WTC11 (cell line): ENCODE data around the gene TMEM165. TPM values are rescaled to one million over a fixed set of nuclear protein-coding genes. Genes with fewer than 3 reads are reported as not detected.
A peak's percentile ranks its signal among the peaks of the same experiment; 100 is the strongest.

Experiments used
- ATAC-seq: fragments of 200-7000 bp; cut with Tn5 transposase; 2 replicates; pipeline ENCODE4 v1.10.0; 2021; ENCODE audit warnings: mild to moderate bottlenecking, moderate library complexity
- CTCF ChIA-PET: fragments of 300-600 bp; sonication (Branson Sonifier 250); formaldehyde crosslinking; loops from one replicate; lab custom pipeline; 2021; ENCODE audit warnings: antibody characterized with exemption; lab: Charles Lee
- POLR2A ChIA-PET: fragments of 350-600 bp; sonication (Branson Sonifier 250); formaldehyde crosslinking; loops from one replicate; lab custom pipeline; 2021; ENCODE audit warnings: antibody characterized with exemption; lab: Charles Lee
- DNase-seq: peaks from one replicate; pipeline ENCODE4 v3.0.0; 2021; ENCODE audit warnings: low spot score
- H3K27ac Mint-ChIP-seq: 2 replicates; pipeline ENCODE4 v1.8.0; 2021; ENCODE audit warnings: mixed read lengths
- H3K27me3 Mint-ChIP-seq: 2 replicates; pipeline ENCODE4 v1.8.0; 2021; ENCODE audit warnings: low read depth, mild to moderate bottlenecking, moderate library complexity, mixed read lengths
- H3K36me3 Mint-ChIP-seq: 2 replicates; pipeline ENCODE4 v1.8.0; 2021; ENCODE audit warnings: mixed read lengths
- H3K4me1 Mint-ChIP-seq: 2 replicates; pipeline ENCODE4 v1.8.0; 2022; ENCODE audit warnings: mixed read lengths
- H3K4me3 Mint-ChIP-seq: 2 replicates; pipeline ENCODE4 v1.8.0; 2021; ENCODE audit warnings: mild to moderate bottlenecking, moderate library complexity, mixed read lengths
- H3K9me3 Mint-ChIP-seq: 2 replicates; pipeline ENCODE4 v1.8.0; 2021; ENCODE audit warnings: mixed read lengths
- CBFB ChIP-seq: sonication (generic); formaldehyde crosslinking; IDR thresholded peaks from 2 replicates; pipeline ENCODE4 v1.8.1; 2022; ENCODE audit warnings: mild to moderate bottlenecking, low read depth, missing genetic modification reagents
- CREM ChIP-seq: sonication (generic); formaldehyde crosslinking; IDR thresholded peaks from 2 replicates; pipeline ENCODE4 v1.8.1; 2022; ENCODE audit warnings: mild to moderate bottlenecking, missing genetic modification reagents, moderate library complexity
- ELF4 ChIP-seq: sonication (generic); formaldehyde crosslinking; IDR thresholded peaks from 2 replicates; pipeline ENCODE4 v1.8.1; 2022; ENCODE audit warnings: low read depth, mild to moderate bottlenecking, moderate library complexity, missing genetic modification reagents
- ERG ChIP-seq: fragments of 250-450 bp; sonication (Bioruptor Pico); IDR thresholded peaks from 2 replicates; pipeline ENCODE4 v1.8.0; 2021; ENCODE audit warnings: mild to moderate bottlenecking
- ETV6 ChIP-seq: sonication (generic); formaldehyde crosslinking; IDR thresholded peaks from 2 replicates; pipeline ENCODE4 v1.8.1; 2022; ENCODE audit warnings: mild to moderate bottlenecking, missing genetic modification reagents
- FOXJ3 ChIP-seq: sonication (generic); formaldehyde crosslinking; IDR thresholded peaks from 2 replicates; pipeline ENCODE4 v1.9.0; 2021; ENCODE audit warnings: missing genetic modification reagents, mild to moderate bottlenecking, borderline replicate concordance
- GABPB1 ChIP-seq: sonication (generic); formaldehyde crosslinking; IDR thresholded peaks from 2 replicates; pipeline ENCODE4 v1.8.1; 2023; ENCODE audit warnings: mild to moderate bottlenecking, missing genetic modification reagents
- GRHL2 ChIP-seq: fragments of 250-450 bp; sonication (Bioruptor Pico); IDR thresholded peaks from 2 replicates; pipeline ENCODE4 v1.8.0; 2022; ENCODE audit warnings: mild to moderate bottlenecking, moderate library complexity; ENCODE audit not compliant: insufficient replicate concordance, severe bottlenecking
- MXD4 ChIP-seq: fragments of 250-450 bp; sonication (Bioruptor Pico); IDR thresholded peaks from 2 replicates; pipeline ENCODE4 v1.8.0; 2021; ENCODE audit warnings: mild to moderate bottlenecking, moderate library complexity, borderline replicate concordance
- MYBL2 ChIP-seq: sonication (generic); formaldehyde crosslinking; IDR thresholded peaks from 2 replicates; pipeline ENCODE4 v1.8.1; 2023; ENCODE audit warnings: mild to moderate bottlenecking, moderate library complexity, missing genetic modification reagents
- NFATC4 ChIP-seq: fragments of 250-450 bp; sonication (Bioruptor Pico); IDR thresholded peaks from 2 replicates; pipeline ENCODE4 v1.9.0; 2021; ENCODE audit warnings: mild to moderate bottlenecking
- PRRX2 ChIP-seq: fragments of 250-450 bp; sonication (Bioruptor Pico); IDR thresholded peaks from 2 replicates; pipeline ENCODE4 v1.8.0; 2021; ENCODE audit warnings: mild to moderate bottlenecking
- SMAD3 ChIP-seq: sonication (generic); formaldehyde crosslinking; IDR thresholded peaks from 2 replicates; pipeline ENCODE4 v1.8.0; 2022; ENCODE audit warnings: missing genetic modification reagents, mild to moderate bottlenecking, borderline replicate concordance
- ZNF121 ChIP-seq: sonication (generic); formaldehyde crosslinking; IDR thresholded peaks from 2 replicates; pipeline ENCODE4 v1.8.0; 2023; ENCODE audit warnings: missing genetic modification reagents
- ZNF232 ChIP-seq: sonication (generic); formaldehyde crosslinking; IDR thresholded peaks from 2 replicates; pipeline ENCODE4 v1.8.0; 2022; ENCODE audit warnings: mild to moderate bottlenecking, missing genetic modification reagents
- ZNF263 ChIP-seq: sonication (generic); formaldehyde crosslinking; IDR thresholded peaks from 2 replicates; pipeline ENCODE4 v1.8.1; 2022; ENCODE audit warnings: low read depth, mild to moderate bottlenecking, moderate library complexity, missing genetic modification reagents
- ZNF671 ChIP-seq: fragments of 250-450 bp; sonication (Bioruptor Pico); IDR thresholded peaks from 2 replicates; pipeline ENCODE4 v1.8.0; 2021; ENCODE audit warnings: mild to moderate bottlenecking
- total RNA-seq: library from RNA; stranded (reverse); gene quantifications from 3 replicates; pipeline ENCODE4 v1.2.3, GENCODE V29; 2021
- TF ChIP-seq, protein P1 (sequence below): sonication (generic); formaldehyde crosslinking; IDR thresholded peaks from 2 replicates; pipeline ENCODE4 v1.8.1; 2022; ENCODE audit warnings: low read depth, mild to moderate bottlenecking, moderate library complexity, missing genetic modification reagents, borderline replicate concordance
- TF ChIP-seq, protein P2 (sequence below): fragments of 250-450 bp; sonication (Bioruptor Pico); IDR thresholded peaks from 2 replicates; pipeline ENCODE4 v1.9.0; 2021; ENCODE audit warnings: moderate library complexity, mild to moderate bottlenecking, inconsistent platforms, borderline replicate concordance
- TF ChIP-seq, protein P3 (sequence below): sonication (generic); formaldehyde crosslinking; IDR thresholded peaks from 2 replicates; pipeline ENCODE4 v1.8.0; 2022; ENCODE audit warnings: mild to moderate bottlenecking, missing genetic modification reagents

The TMEM165 gene
- total RNA-seq, 1 experiment from 2014 or later, result 88.6 TPM

GRCh38 chr4:55345980-55346850, 49.5 kb upstream of the TMEM165 start, which contains the start of gene SRD5A3 (continued):
- peak; percentile 5; the same call in 1 of the 2 replicates for TF ChIP-seq ERG
- peak; percentile 66; the same call in 1 of the 2 replicates for TF ChIP-seq CREM (CRISPR knock-in tag)
- TF ChIP-seq ZNF232, result no peak; the same call in 1 of the 2 replicates
- no peak for TF ChIP-seq PRRX2 (CRISPR knock-in tag)
- no peak for TF ChIP-seq MXD4

- Mint-ChIP-seq H3K4me1 (peaks cover 25% of the 10 kb centered on the region), H3K9me3 (0 out of 2 replicates have a peak, but pooled peaks cover 3% of the 10 kb centered on the region), H3K27me3 (no peaks in the 10 kb centered on the region), H3K27ac (0 out of 2 replicates have a peak overlapping the region, but pooled peaks have one; percentile 53), H3K4me3 (peak overlapping the region; percentile 79), H3K36me3 (peaks cover 4% of the 10 kb centered on the region)
- POLR2A ChIA-PET, result no interaction called here
- ATAC-seq (peak; percentile 15), DNase-seq (no peak)
- 0 out of 2 replicates have a peak, but pooled peaks have one; percentile 11 for TF ChIP-seq ELF4 (CRISPR knock-in tag)
- TF ChIP-seq ETV6 (CRISPR knock-in tag), result no peak; the same call in 1 of the 2 replicates
- CTCF ChIA-PET, result interaction anchor here (0.5 to 3.4 kb wide), 6 partner anchors 16 to 376 kb away, joined by 3 to 25 read pairs (median 6); no protein-coding TSS in a partner anchor
Measured at GRCh38 chr4:55346851-55347255, 48.9 kb upstream of the TMEM165 start.

- CTCF ChIA-PET, result interaction anchor here (0.5 to 3.4 kb wide), 6 partner anchors 15 to 377 kb away, joined by 3 to 25 read pairs (median 6); no protein-coding TSS in a partner anchor
- ATAC-seq, result no peak
- H3K36me3 Mint-ChIP-seq, result peaks cover 12% of the 10 kb centered on the region
- H3K27ac Mint-ChIP-seq, result no peak overlapping the region
- no peaks in the 10 kb centered on the region for H3K27me3 Mint-ChIP-seq
- peaks cover 5% of the 10 kb centered on the region for H3K9me3 Mint-ChIP-seq
- peaks cover 25% of the 10 kb centered on the region for H3K4me1 Mint-ChIP-seq
- H3K4me3 Mint-ChIP-seq, result peak overlapping the region; percentile 79
- DNase-seq, result no peak
- POLR2A ChIA-PET, result no interaction called here
- TF ChIP-seq SMAD3 (CRISPR knock-in tag) (no peak), ETV6 (CRISPR knock-in tag) (no peak), ZNF671 (CRISPR knock-in tag) (no peak), CREM (CRISPR knock-in tag) (no peak), GABPB1 (CRISPR knock-in tag) (0 out of 2 replicates have a peak, but pooled peaks have one; percentile 45), ZNF263 (CRISPR knock-in tag) (no peak)
- TF ChIP-seq, protein P1, sequence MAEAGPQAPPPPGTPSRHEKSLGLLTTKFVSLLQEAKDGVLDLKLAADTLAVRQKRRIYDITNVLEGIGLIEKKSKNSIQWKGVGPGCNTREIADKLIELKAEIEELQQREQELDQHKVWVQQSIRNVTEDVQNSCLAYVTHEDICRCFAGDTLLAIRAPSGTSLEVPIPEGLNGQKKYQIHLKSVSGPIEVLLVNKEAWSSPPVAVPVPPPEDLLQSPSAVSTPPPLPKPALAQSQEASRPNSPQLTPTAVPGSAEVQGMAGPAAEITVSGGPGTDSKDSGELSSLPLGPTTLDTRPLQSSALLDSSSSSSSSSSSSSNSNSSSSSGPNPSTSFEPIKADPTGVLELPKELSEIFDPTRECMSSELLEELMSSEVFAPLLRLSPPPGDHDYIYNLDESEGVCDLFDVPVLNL, result no peak
- TF ChIP-seq, protein P2, sequence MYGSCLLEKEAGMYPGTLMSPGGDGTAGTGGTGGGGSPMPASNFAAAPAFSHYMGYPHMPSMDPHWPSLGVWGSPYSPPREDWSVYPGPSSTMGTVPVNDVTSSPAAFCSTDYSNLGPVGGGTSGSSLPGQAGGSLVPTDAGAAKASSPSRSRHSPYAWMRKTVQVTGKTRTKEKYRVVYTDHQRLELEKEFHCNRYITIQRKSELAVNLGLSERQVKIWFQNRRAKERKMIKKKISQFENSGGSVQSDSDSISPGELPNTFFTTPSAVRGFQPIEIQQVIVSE (CRISPR knock-in tag), result no peak
Measured at GRCh38 chr4:55347610-55348228, 48.0 kb upstream of the TMEM165 start.

GRCh38 chr4:55348466-55348865, 47.3 kb upstream of the TMEM165 start:
- Mint-ChIP-seq H3K4me1 (peaks cover 25% of the 10 kb centered on the region), H3K4me3 (no peak overlapping the region), H3K27me3 (no peaks in the 10 kb centered on the region), H3K9me3 (peaks cover 11% of the 10 kb centered on the region), H3K36me3 (peaks cover 19% of the 10 kb centered on the region), H3K27ac (no peak overlapping the region)
- DNase-seq, result no peak
- ChIA-PET CTCF (interaction anchor here (1.4 kb wide), 1 partner anchor 13 kb away, joined by 3 read pairs; no protein-coding TSS in a partner anchor), POLR2A (no interaction called here)
- no peak for ATAC-seq
- TF ChIP-seq CBFB (CRISPR knock-in tag) (no peak), MYBL2 (no peak), FOXJ3 (CRISPR knock-in tag) (no peak), NFATC4 (CRISPR knock-in tag) (no peak), GRHL2 (no peak), ZNF121 (CRISPR knock-in tag) (no peak), ERG (no peak), PRRX2 (CRISPR knock-in tag) (no peak)
- TF ChIP-seq, protein P3, sequence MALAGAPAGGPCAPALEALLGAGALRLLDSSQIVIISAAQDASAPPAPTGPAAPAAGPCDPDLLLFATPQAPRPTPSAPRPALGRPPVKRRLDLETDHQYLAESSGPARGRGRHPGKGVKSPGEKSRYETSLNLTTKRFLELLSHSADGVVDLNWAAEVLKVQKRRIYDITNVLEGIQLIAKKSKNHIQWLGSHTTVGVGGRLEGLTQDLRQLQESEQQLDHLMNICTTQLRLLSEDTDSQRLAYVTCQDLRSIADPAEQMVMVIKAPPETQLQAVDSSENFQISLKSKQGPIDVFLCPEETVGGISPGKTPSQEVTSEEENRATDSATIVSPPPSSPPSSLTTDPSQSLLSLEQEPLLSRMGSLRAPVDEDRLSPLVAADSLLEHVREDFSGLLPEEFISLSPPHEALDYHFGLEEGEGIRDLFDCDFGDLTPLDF (CRISPR knock-in tag), result no peak
